AG04450 (cell line): Measurements from ENCODE around the gene MILR1. TPM values are rescaled to one million over a fixed set of nuclear protein-coding genes. Genes with fewer than 3 reads are reported as not detected.

ENCODE experiments used
- CTCF ChIA-PET: fragments of 300-600, 350-600 bp; formaldehyde crosslinking; extraction: SDS; loops from one replicate; lab custom pipeline; 2022; ENCODE audit warnings: antibody characterized with exemption, inconsistent platforms; lab: Charles Lee
- POLR2A ChIA-PET: fragments of 350-600 bp; formaldehyde crosslinking; extraction: SDS; loops from one replicate; lab custom pipeline; 2021; ENCODE audit warnings: antibody characterized with exemption, inconsistent platforms; lab: Yijun Ruan, JAX
- DNase-seq: peaks from one replicate; pipeline ENCODE4 v3.0.0-alpha.2; 2011; ENCODE audit warnings: low read depth, low spot score
- H3K27ac ChIP-seq: one replicate; pipeline ENCODE4 v1.5.1; 2012; ENCODE audit warnings: low read depth, low read length, control low read depth
- H3K27me3 ChIP-seq: one replicate; pipeline ENCODE4 v1.6.0; 2012; ENCODE audit warnings: low read length; ENCODE audit not compliant: control insufficient read depth, insufficient read depth
- H3K4me3 ChIP-seq: 2 replicates; pipeline ENCODE4 v1.5.1; 2011; ENCODE audit warnings: mild to moderate bottlenecking, low read depth, low read length, control low read depth
- H3K9me3 ChIP-seq: 2 replicates; pipeline ENCODE4 v1.5.1; 2012; ENCODE audit warnings: low read length; ENCODE audit not compliant: control insufficient read depth, insufficient read depth
- CTCF ChIP-seq: IDR thresholded peaks from 2 replicates; pipeline ENCODE4 v1.5.1; 2011; ENCODE audit warnings: low read depth, low read length, control low read depth, inconsistent platforms
- polyA plus RNA-seq: library from polyadenylated mRNA; depleted of rRNA; stranded (reverse); fragments of >200 nt; gene quantifications from 2 replicates; pipeline ENCODE4 v1.2.3, GENCODE V29; 2011

Gene MILR1
- polyA plus RNA-seq, 1 experiment = 5.4 TPM

GRCh38 chr17:64401941-64402340 is 47.0 kb upstream of the MILR1 start:
- ChIA-PET POLR2A (no interaction called here), CTCF (no interaction called here)
- Histone ChIP-seq H3K27ac (no peak overlapping the region), H3K9me3 (no peaks in the 10 kb centered on the region), H3K4me3 (no peak overlapping the region), H3K27me3 (peaks cover 4% of the 10 kb centered on the region)
- TF ChIP-seq CTCF = no peak
- DNase-seq = no peak

- H3K27ac ChIP-seq = no peak overlapping the region
- no peak for DNase-seq
- POLR2A ChIA-PET = no interaction called here
- no peak for TF ChIP-seq CTCF
- H3K27me3 ChIP-seq = peaks cover 4% of the 10 kb centered on the region
- CTCF ChIA-PET = no interaction called here
- no peaks in the 10 kb centered on the region for H3K9me3 ChIP-seq
- no peak overlapping the region for H3K4me3 ChIP-seq
Measured at GRCh38 chr17:64402469-64402868, 46.4 kb upstream of the MILR1 start.

GRCh38 chr17:64403881-64404460 is 44.9 kb upstream of the MILR1 start:
- CTCF ChIA-PET = no interaction called here
- H3K9me3 ChIP-seq = no peaks in the 10 kb centered on the region
- no peak overlapping the region for H3K27ac ChIP-seq
- TF ChIP-seq CTCF = no peak
- peaks cover 3% of the 10 kb centered on the region for H3K27me3 ChIP-seq
- POLR2A ChIA-PET = no interaction called here
- no peak for DNase-seq
- no peak overlapping the region for H3K4me3 ChIP-seq

GRCh38 chr17:64406321-64407200 is 42.4 kb upstream of the MILR1 start:
- TF ChIP-seq CTCF = no peak
- H3K4me3 ChIP-seq = no peak overlapping the region
- CTCF ChIA-PET = interaction anchor here (5.1 kb wide), 1 partner anchor 13 kb away, joined by 38 read pairs; no protein-coding TSS in a partner anchor
- no peaks in the 10 kb centered on the region for H3K9me3 ChIP-seq
- H3K27ac ChIP-seq = no peak overlapping the region
- POLR2A ChIA-PET = no interaction called here
- peaks cover 3% of the 10 kb centered on the region for H3K27me3 ChIP-seq
- DNase-seq = no peak
